ENCODE results near the gene C2CD2L.

Gene C2CD2L

DNA sequence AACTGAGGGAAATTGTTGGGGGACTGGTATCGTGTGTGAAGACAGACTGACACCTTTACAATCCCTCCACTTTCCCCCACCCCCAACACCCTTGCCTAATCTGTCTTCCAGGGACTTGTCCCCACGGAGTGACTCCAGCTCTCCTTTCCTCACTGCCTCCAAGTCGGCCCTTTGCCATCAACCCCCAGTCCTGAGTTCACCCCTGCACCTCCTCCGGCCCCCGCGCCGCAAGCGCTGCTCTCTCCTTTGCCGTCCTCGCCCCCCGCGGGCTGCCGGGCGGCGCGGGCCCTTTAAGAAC, 41.5 kb downstream of the C2CD2L start:
- ChIA-PET CTCF (interaction anchor here (0.6 to 2.2 kb wide), 2 partner anchors 48 to 990 kb away, joined by 3 to 6 read pairs; no protein-coding TSS in a partner anchor), POLR2A (ENCODE audit: low non-redundant PET) (no interaction called here)
- DNase-seq (ENCODE audit: low spot score), result no peak
- TF ChIP-seq, protein P1, sequence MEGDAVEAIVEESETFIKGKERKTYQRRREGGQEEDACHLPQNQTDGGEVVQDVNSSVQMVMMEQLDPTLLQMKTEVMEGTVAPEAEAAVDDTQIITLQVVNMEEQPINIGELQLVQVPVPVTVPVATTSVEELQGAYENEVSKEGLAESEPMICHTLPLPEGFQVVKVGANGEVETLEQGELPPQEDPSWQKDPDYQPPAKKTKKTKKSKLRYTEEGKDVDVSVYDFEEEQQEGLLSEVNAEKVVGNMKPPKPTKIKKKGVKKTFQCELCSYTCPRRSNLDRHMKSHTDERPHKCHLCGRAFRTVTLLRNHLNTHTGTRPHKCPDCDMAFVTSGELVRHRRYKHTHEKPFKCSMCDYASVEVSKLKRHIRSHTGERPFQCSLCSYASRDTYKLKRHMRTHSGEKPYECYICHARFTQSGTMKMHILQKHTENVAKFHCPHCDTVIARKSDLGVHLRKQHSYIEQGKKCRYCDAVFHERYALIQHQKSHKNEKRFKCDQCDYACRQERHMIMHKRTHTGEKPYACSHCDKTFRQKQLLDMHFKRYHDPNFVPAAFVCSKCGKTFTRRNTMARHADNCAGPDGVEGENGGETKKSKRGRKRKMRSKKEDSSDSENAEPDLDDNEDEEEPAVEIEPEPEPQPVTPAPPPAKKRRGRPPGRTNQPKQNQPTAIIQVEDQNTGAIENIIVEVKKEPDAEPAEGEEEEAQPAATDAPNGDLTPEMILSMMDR (conservative IDR thresholded peaks at IDR 0.05; ENCODE audit: low read depth), result no peak
- H3K27ac ChIP-seq, result no peak overlapping the region

DNA sequence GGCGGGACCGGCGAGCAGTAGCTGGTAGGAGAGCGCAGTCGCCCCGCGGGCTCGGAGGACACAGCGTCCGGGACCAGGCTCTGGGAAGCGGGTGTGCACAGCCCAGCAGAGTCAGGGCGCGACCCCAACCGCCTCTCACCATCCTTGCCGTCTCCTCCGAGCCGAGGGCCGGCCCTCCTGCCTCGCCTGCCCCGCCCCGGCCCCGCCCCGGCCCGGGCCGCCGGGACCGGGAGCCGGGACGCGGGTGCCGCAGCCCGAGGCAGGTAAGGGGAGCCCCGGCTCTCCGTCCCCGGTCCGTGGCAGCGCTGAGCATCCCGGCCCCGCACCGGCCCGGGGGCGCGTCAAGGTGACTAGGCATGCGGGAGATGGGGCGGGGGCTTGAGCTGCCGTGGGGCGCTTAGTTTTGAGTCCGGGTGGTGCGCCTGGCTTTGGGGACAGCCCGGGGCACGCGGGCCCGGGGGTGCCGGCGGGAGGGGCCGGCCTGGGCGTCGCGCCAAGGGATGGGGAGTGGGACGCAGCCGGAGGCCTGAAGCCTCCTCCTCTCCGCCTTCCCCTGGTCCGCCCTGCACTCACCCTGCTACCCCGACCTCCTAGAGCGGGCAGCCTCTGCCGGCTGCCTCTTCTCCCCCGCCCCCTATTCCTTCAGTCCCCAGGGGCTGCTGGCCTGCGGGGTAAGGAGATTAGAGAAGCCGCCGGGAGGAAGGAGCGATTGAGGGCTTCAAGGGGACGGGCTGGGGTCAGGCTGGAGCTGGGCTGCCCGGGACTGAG, 42.1 kb downstream of the C2CD2L start, which contains the start of gene ABCG4:
Gene ABCG4 (plus strand): TSS at position 35 of the 768 bp plus-strand sequence. CDS start 914 bp downstream, outside the sequence.
- ChIA-PET POLR2A (ENCODE audit: low non-redundant PET) (no interaction called here), CTCF (interaction anchor here (0.6 kb wide), 1 partner anchor 990 kb away, joined by 3 read pairs; no protein-coding TSS in a partner anchor)
- TF ChIP-seq, protein P1 (conservative IDR thresholded peaks at IDR 0.05; ENCODE audit: low read depth), result no peak
- H3K27ac ChIP-seq, result no peak within 1 kb of the TSS
- DNase-seq (ENCODE audit: low spot score), result peak; percentile 7

DNA sequence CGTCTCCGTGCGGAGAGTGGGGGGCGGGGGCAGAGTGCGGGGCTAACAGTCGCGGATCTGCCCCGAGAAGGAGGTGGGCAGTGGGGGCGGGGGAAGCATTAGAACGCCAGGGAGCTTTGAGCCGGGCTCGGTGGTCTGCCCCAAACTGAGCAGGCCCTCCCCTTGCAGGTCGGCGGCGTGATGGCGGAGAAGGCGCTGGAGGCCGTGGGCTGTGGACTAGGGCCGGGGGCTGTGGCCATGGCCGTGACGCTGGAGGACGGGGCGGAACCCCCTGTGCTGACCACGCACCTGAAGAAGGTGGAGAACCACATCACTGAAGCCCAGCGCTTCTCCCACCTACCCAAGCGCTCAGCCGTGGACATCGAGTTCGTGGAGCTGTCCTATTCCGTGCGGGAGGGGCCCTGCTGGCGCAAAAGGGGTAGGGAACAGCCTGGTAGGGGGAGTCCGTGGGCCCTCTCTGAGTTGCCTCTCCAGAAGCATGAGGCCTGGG, 42.7 kb downstream of the C2CD2L start:
- no peak overlapping the region for H3K27ac ChIP-seq
- CTCF ChIA-PET, result no interaction called here
- POLR2A ChIA-PET (ENCODE audit: low non-redundant PET), result no interaction called here
- DNase-seq (ENCODE audit: low spot score), result no peak
- TF ChIP-seq, protein P1 (conservative IDR thresholded peaks at IDR 0.05; ENCODE audit: low read depth), result no peak

DNA sequence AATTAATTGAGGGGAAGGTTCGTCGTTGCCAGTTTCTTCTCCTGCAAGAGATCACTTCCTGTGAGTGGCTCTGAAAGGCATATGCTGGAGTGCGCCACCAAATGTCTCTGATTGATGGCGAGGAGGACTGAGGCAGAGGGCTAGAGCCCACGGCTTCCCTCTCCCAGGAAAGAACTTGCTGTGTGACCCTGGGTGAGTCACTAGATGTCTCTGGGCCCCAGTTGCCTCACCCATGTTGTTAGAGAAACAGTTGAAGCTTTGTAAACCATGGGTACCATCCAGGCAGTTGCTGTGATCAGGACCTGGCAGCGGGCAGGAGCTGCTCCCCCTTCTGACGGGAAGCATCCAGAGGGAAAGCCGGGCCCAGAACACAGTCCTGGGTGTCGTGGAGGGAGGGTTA, 44.9 kb downstream of the C2CD2L start:
- TF ChIP-seq, protein P1 (conservative IDR thresholded peaks at IDR 0.05; ENCODE audit: low read depth), result no peak
- DNase-seq (ENCODE audit: low spot score), result no peak
- POLR2A ChIA-PET (ENCODE audit: low non-redundant PET), result no interaction called here
- CTCF ChIA-PET, result interaction anchor here (0.6 kb wide), 2 partner anchors 15 to 132 kb away, joined by 3 to 4 read pairs; no protein-coding TSS in a partner anchor
- H3K27ac ChIP-seq, result no peak overlapping the region

DNA sequence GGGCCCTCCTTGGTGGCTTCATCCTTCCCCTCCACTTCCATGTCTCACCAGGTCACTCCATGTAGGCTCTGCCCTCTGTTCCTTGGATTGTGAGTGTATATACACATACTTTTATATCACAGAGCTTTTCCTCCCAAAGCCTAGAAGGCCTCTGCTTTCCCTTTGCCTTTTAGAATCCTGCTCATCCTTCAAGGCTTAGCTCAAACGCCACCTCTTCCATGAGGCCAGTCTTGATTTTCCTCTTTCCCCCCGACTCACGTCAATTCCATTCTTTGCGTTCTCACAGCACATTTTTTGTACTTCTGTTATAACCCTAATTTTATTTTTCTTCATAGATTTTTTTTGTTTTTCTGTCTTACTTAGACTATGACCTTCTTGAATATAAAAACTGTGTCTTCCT, 45.5 kb downstream of the C2CD2L start:
- H3K27ac ChIP-seq, result no peak overlapping the region
- ChIA-PET POLR2A (ENCODE audit: low non-redundant PET) (no interaction called here), CTCF (interaction anchor here (1.0 kb wide), 1 partner anchor 18 kb away, joined by 3 read pairs; no protein-coding TSS in a partner anchor)
- TF ChIP-seq, protein P1 (conservative IDR thresholded peaks at IDR 0.05; ENCODE audit: low read depth), result no peak
- no peak for DNase-seq (ENCODE audit: low spot score)

DNA sequence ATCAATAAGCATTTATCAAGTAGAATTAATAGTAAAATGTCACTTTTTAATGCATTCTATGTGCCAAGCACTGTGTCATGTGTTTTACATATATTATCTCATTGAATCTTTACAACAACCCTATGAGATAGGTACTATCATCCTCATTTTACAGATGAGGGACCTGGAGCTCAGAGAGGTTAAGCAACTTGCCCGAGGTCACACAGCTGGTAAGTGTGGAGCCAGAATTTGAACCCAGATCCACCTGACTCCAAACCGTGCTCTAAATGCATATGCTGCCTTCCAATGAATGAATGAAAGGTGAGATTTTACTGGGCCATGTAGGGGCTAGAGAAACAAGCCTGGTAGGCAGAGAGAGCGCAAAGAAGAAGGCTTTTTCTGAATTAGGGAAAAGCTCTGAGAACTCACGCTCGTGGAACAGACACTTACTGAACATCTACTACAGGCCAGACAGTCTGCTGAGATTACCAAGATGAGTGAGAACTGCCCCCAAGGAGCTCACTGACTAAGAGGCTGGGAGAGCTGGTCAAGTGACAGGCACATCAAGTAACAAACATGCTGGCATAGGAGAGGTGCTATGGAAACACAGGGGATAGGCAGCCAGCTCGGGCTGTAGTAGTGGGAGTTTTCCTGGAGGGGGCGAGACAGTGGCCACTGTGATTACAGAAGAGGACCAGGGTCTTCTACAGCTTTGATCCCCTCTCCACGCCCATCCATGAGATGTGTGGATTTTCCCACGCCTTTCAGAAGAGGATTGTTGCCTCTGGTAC, 46.1 kb downstream of the C2CD2L start:
- ChIA-PET CTCF (interaction anchor here (1.0 kb wide), 1 partner anchor 19 kb away, joined by 3 read pairs; no protein-coding TSS in a partner anchor), POLR2A (ENCODE audit: low non-redundant PET) (interaction anchor here (0.5 kb wide), 1 partner anchor 29 kb away, joined by 3 read pairs; no protein-coding TSS in a partner anchor)
- no peak for DNase-seq (ENCODE audit: low spot score)
- H3K27ac ChIP-seq, result no peak overlapping the region
- TF ChIP-seq, protein P1 (conservative IDR thresholded peaks at IDR 0.05; ENCODE audit: low read depth), result no peak

All from RWPE1 (cell line).